ENCODE data around the gene CTIF.

Gene CTIF

GRCh38 chr18:48575658-48576456, 37.0 kb downstream of the CTIF start:
- no peak for DNase-seq

DNA sequence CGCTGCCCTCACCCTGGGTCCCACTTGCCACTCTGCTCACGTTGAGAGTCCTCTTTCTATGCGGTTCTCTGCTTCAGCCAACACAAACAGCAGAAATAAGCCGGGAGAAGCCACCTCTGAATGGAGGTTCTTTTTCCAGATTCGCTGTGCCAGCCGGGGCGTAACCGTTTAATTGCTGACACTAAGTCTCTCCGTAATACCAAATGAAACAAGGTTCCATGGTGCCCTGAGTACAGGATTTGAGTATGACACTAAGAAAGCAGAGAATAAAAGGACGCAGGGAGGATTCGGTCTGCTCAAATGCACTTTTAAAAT, 37.6 kb downstream of the CTIF start:
- DNase-seq, result no peak

DNA sequence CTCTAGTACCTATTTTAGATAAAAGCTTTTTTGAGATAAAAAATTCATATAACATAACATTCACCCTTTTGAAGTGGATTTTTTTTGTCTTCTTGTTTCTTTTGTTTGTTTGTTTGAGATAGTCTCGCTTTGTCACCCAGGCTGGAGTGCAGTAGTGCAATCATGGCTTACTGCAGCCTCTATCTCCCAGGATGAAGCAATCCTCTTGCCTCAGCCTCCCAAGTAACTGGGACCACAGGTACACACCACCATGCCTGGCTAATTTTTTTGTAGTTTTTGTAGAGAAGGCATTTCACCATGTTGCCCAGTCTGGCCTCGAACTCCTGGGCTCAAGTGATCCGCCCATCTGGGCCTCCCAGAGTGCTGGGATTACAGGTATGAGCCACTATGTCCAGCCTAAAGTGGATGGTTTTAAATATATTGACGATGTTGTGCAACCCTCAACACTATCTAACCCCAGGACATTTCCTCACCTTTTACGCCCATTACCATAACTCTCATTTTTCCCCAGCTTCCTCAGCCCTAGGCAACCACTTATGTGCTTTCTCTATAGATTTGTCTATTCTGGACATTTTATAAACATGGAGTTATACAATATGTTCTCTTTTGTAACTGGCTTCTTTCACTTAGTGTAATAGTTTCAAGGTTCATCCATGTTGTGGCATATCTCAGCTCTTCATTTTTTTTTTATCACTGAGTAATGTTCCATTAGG, 38.8 kb downstream of the CTIF start:
- DNase-seq, result no peak

DNA sequence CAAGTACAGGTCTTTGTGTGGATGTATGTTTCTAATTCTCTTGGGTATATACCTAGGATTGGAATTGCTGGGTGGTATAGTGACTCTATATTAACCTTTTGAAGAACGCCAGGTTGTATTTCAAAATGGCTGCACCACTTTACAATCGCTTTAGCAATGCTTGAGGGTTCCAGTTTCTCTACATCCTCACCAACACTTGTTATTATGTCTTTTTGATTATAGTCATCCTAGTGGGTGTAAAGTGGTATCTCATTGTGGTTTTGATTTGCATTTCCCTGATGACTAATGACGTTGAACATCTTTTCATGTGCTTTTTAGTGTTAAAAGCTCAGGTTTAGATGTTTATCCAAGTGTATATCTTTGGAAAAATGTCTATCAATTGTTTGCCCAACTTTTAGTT, 39.5 kb downstream of the CTIF start:
- no peak for DNase-seq

- DNase-seq, result no peak
These were observed 41.2 kb downstream of the CTIF start for GRCh38 chr18:48580066-48580465.

DNA sequence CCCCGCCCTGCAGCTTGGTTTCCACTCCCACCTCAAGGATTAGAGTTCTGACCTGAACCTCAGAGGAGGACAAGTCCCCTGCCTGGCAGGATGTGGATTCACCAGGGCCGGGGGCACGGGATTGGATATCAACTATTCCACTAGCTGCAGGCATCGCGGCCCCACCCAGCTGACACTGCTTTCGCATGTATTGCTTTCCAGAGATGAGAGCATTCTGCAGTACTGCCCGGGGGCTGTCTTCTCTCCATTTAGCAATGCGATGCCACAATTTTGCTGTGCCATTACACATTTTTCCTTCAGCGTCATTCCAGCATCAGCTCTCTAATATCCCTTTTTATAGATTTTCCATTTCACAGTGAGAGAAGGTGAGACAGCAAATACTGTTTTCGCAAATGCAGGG, 42.0 kb downstream of the CTIF start:
- DNase-seq, result no peak

DNA sequence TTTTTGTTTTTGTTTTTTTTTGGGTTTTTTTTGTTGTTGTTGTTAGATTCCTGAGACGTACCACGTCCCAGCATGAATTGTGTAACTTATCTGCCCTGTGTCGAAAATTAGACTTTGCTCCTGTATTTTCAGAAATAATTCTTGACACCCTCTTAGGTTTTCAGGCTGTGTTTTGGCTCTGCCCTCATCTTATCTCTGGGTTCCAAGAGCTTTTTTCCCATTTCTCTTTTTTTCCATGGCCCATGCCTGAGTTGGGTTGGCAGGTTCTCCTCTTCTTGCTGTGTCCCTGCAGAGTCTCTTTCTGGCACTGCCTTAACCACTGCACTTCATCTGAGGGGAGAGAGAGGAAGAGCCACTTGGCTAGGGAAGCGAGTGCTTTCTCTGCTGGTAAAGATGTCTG, 42.4 kb downstream of the CTIF start:
- DNase-seq, result no peak

DNA sequence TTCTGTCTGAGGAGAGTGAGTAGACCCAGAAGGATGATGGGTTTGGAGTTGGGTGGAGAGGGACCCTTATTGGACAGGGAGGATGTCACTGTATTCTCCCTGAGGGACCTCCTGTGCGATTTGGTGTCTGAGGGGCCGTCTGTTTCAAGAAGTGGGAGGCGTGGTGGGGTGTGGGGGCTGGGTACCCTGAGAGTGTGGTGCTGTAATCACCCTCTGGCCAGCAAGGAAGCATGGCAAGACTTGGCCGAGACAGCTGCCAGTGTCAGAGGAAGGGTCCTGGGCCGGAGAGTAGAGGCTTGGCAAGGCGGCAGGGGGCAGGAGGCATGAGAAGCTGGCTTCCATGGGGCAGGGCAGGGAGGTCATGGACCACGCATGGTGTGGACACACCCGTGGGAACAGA, 43.1 kb downstream of the CTIF start:
- no peak for DNase-seq

GRCh38 chr18:48582946-48583345, 44.1 kb downstream of the CTIF start:
- no peak for DNase-seq

GRCh38 chr18:48583573-48583972, 44.7 kb downstream of the CTIF start:
- DNase-seq, result no peak

DNA sequence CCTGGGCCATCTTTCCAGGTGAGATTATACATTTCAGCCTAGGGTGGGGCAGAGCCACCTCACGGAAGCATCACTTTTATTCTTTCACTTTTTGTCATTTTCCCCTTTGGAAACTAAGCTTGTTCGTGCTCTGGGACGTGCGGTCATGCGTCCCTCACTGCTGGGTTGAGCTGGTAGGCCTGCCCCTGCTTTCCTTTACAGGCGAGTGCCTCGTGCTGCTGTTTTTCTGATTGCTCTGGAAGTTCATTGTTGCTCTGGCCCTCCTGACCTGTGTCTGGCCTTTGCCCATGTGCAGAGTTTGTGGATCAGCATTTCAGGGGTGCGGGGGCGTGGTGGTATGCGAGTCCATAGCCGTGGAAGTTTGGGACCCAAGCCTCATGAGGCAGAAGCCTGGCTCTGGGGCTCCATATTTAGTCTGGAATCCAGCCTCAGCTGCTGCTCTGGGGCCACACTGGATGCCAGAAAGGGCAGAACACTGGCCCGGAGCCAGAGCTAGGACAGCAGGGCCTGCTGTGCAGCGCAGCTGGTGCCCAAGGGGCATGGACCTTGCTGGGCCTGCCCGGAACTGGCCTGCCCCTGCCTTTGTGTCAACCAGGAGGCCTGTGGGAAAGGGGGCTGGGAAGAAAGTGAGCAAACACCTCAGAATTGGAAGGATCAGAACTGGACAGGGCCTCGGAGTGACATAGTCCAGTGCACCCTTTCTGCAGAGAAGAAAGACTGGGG, 51.1 kb downstream of the CTIF start:
- no peak for DNase-seq

GRCh38 chr18:48590678-48591077, 51.8 kb downstream of the CTIF start:
- DNase-seq, result no peak

DNA sequence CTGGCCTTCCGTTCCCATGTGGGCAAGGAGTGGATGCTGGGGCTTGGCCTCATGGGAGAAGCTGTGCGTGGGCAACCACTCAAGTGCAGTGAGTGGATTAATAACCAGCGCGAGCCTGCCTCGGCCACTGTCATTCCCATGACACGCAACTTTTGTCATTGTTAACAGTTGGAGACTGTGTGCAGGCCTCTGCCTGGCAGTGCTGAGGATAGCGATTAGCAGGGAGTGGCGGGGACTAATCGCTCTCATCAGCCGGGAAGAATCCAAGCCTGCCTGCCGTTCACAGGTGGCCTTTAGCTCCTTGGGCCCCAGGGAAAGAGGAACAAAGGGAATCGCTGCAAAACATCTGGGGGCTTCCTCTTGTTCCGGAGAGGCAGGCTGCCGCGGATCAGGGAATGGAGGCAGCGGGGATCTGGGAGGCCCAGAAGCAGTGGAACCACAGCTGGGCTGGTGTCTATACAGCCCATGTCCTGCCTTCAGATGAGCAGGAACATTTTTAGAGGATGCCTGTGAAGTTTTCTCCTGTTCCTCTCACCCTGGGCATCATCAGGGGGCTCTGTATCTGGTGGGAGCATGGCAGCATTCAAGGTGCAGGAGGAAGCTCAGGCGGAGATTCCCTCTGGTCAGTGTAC, 53.8 kb downstream of the CTIF start:
- DNase-seq, result no peak

- DNase-seq, result no peak
These were observed 55.8 kb downstream of the CTIF start for GRCh38 chr18:48594471-48595094.

DNA sequence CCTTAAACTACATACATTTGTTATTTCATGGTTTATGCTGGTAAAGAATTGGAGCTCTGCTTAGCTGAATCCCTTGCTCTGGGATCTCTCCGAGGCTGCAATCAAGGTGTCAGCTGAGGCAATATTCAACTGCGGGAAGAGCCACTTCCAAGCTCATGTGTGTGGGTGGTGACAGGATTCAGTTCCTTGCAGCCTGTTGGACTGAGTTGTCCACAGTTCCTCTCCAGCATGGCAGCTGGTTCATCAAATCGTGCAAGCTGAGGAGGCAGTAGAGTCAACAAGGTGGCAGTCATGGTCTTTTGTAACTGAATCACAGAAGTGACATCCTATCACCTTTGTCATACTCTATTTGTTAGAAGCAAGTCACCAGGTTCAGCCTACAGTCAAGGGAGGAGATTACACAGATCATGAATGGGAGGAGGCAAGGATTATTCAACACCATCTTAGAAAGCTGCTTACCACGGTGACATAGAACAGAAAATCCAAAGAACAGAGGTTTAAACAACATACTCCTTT, 56.9 kb downstream of the CTIF start:
- DNase-seq, result no peak

DNA sequence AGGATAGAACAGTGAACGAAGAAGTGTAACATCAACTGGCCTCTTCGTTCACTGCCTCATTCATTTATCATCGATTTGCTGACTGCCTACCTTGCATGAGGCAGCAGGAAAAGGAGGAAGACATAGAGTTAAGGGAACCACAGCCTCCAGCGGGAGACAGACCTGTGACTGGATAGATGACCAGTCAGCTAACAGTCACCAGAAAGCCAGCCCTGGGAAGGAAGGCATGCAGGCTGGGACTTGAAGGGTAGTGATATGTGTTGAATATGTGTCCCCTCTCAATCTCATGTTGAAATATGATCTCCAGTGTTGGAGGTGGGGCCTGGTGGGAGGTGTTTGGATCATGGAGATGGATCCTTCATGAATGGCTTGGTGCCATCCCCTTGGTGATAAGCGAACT, 58.3 kb downstream of the CTIF start:
- DNase-seq, result no peak

- DNase-seq, result no peak
These were observed 58.8 kb downstream of the CTIF start for GRCh38 chr18:48597671-48598070.

DNA sequence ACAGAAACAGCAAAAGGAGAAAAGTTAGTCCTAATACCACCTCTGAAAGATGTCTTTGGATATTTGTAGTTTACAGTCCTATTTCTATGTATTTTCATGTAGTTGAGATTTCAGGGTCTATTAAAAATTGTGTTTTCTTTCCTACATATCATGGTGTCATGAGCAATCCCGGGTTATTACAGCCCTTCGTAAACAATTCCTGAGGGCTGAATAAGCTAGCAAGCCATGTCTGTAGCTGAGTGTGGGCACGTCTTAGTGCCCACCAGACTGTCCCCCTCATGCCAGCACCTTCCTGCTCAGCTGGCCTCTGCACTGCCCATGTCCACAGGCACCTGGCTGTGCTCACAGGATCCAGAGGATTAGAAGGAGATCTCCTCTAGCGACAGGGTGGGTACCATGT, 60.6 kb downstream of the CTIF start:
- DNase-seq, result no peak

DNA sequence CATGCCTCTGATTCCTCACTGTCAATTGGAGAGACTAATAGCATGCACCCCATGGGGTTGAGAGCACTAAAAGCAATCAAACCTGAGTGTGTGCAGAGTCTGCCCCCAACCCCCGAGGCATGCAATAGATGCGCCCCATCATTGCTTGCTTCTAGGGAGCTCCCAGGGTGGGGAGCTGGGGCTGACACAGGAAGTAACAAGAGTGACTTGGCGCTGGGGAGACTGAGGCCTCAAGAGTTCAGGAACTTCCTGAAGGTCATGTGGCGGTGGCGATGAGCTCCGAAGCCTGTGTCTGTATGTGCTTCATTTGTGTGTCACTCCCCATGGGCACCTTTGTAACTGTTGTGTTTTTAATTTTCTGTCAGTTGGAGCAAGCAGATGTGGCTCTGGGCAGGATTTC, 61.2 kb downstream of the CTIF start:
- DNase-seq, result no peak

GRCh38 chr18:48600456-48601090, 61.7 kb downstream of the CTIF start:
- no peak for DNase-seq

GRCh38 chr18:48601343-48601742, 62.5 kb downstream of the CTIF start:
- DNase-seq, result no peak

GRCh38 chr18:48602759-48603390, 64.0 kb downstream of the CTIF start:
- no peak for DNase-seq

All from activated gamma-delta T cell treated with Interleukin-2 at 50 U/mL for 16 hours (primary cell).